Mammary epithelial cell (primary cell): Measurements from ENCODE around the gene SRC.

Experiments
- CTCF ChIP-seq, 2 donors: IDR thresholded peaks in 1 of 2; conservative IDR thresholded peaks in 1 of 2; 2 replicates each; pipeline ENCODE4 v1.5.1; 2011 to 2012; ENCODE audit warnings: inconsistent platforms in 2 of 2, low read length in 2 of 2, mild to moderate bottlenecking in 2 of 2, control low read depth in 1 of 2, low read depth in 1 of 2; ENCODE audit not compliant: insufficient read depth in 1 of 2; ENCODE audit errors: extremely low read depth in 1 of 2
- EZH2 ChIP-seq: IDR thresholded peaks from 2 replicates; pipeline ENCODE4 v1.6.1; 2012; ENCODE audit warnings: low read length, inconsistent platforms, borderline replicate concordance

- TF ChIP-seq CTCF (conservative IDR thresholded peaks at IDR 0.05 in 1 of 2, IDR thresholded peaks at IDR 0.05 in 1 of 2; ENCODE audit: extremely low read depth in 1 of 2, insufficient read depth in 1 of 2, low read depth in 1 of 2, low read length in 2 of 2) (no peak), EZH2 (no peak)
These were observed 7.4 kb downstream of the SRC start for GRCh38 chr20:37353285-37353849.
